Measurements from ENCODE around the gene KIF5A.
A peak's percentile ranks its signal among the peaks of the same experiment; 100 is the strongest.
"Not testable (repeated sequence)": the region's sequence is repeated elsewhere in the genome, so short reads cannot be mapped to it uniquely, and the experiment has no call there.

Gene KIF5A

GRCh38 chr12:57514720-57515407 lies 35.0 kb upstream of the KIF5A start:
- no peak overlapping the region for H3K4me3 ChIP-seq (ENCODE audit: low read depth, low read length)
- no peaks in the 10 kb centered on the region for H3K9me3 ChIP-seq (ENCODE audit: control insufficient read depth, insufficient read depth, low read length)
- H3K9ac ChIP-seq (ENCODE audit: low read depth, low read length) = no peak overlapping the region
- no peaks in the 10 kb centered on the region for H3K27me3 ChIP-seq (ENCODE audit: control insufficient read depth, insufficient read depth, low read length)
- peaks cover 72% of the 10 kb centered on the region for H3K36me3 ChIP-seq (ENCODE audit: control insufficient read depth, insufficient read depth, low read length)
- H3K4me1 ChIP-seq (ENCODE audit: control insufficient read depth, insufficient read depth, low read length) = peaks cover 5% of the 10 kb centered on the region

- peaks cover 69% of the 10 kb centered on the region for H3K36me3 ChIP-seq (ENCODE audit: control insufficient read depth, insufficient read depth, low read length)
- no peaks in the 10 kb centered on the region for H3K9me3 ChIP-seq (ENCODE audit: control insufficient read depth, insufficient read depth, low read length)
- H3K9ac ChIP-seq (ENCODE audit: low read depth, low read length) = no peak overlapping the region
- H3K4me3 ChIP-seq (ENCODE audit: low read depth, low read length) = no peak overlapping the region
- H3K4me1 ChIP-seq (ENCODE audit: control insufficient read depth, insufficient read depth, low read length) = peaks cover 5% of the 10 kb centered on the region
- no peaks in the 10 kb centered on the region for H3K27me3 ChIP-seq (ENCODE audit: control insufficient read depth, insufficient read depth, low read length)
Measured at GRCh38 chr12:57515408-57515933, 34.4 kb upstream of the KIF5A start.

GRCh38 chr12:57515934-57516541 lies 33.8 kb upstream of the KIF5A start:
- H3K9ac ChIP-seq (ENCODE audit: low read depth, low read length) = no peak overlapping the region
- H3K27me3 ChIP-seq (ENCODE audit: control insufficient read depth, insufficient read depth, low read length) = no peaks in the 10 kb centered on the region
- peaks cover 5% of the 10 kb centered on the region for H3K4me1 ChIP-seq (ENCODE audit: control insufficient read depth, insufficient read depth, low read length)
- peaks cover 66% of the 10 kb centered on the region for H3K36me3 ChIP-seq (ENCODE audit: control insufficient read depth, insufficient read depth, low read length)
- no peak overlapping the region for H3K4me3 ChIP-seq (ENCODE audit: low read depth, low read length)
- H3K9me3 ChIP-seq (ENCODE audit: control insufficient read depth, insufficient read depth, low read length) = no peaks in the 10 kb centered on the region

- Histone ChIP-seq H3K9ac (ENCODE audit: low read depth, low read length) (no peak overlapping the region), H3K4me1 (ENCODE audit: control insufficient read depth, insufficient read depth, low read length) (peaks cover 5% of the 10 kb centered on the region), H3K4me3 (ENCODE audit: low read depth, low read length) (no peak overlapping the region), H3K9me3 (ENCODE audit: control insufficient read depth, insufficient read depth, low read length) (no peaks in the 10 kb centered on the region), H3K27me3 (ENCODE audit: control insufficient read depth, insufficient read depth, low read length) (no peaks in the 10 kb centered on the region), H3K36me3 (ENCODE audit: control insufficient read depth, insufficient read depth, low read length) (peaks cover 59% of the 10 kb centered on the region)
Measured at GRCh38 chr12:57516617-57517153, 33.2 kb upstream of the KIF5A start.

GRCh38 chr12:57517187-57517586 lies 32.7 kb upstream of the KIF5A start:
- H3K4me1 ChIP-seq (ENCODE audit: control insufficient read depth, insufficient read depth, low read length) = peaks cover 5% of the 10 kb centered on the region
- H3K9ac ChIP-seq (ENCODE audit: low read depth, low read length) = no peak overlapping the region
- H3K4me3 ChIP-seq (ENCODE audit: low read depth, low read length) = no peak overlapping the region
- H3K9me3 ChIP-seq (ENCODE audit: control insufficient read depth, insufficient read depth, low read length) = no peaks in the 10 kb centered on the region
- H3K36me3 ChIP-seq (ENCODE audit: control insufficient read depth, insufficient read depth, low read length) = peaks cover 54% of the 10 kb centered on the region
- no peaks in the 10 kb centered on the region for H3K27me3 ChIP-seq (ENCODE audit: control insufficient read depth, insufficient read depth, low read length)

- not testable (repeated sequence) for H3K9me3 ChIP-seq (ENCODE audit: control insufficient read depth, insufficient read depth, low read length); H3K27me3 ChIP-seq (ENCODE audit: control insufficient read depth, insufficient read depth, low read length); H3K4me1 ChIP-seq (ENCODE audit: control insufficient read depth, insufficient read depth, low read length); H3K9ac ChIP-seq (ENCODE audit: low read depth, low read length)
- peaks cover 49% of the 10 kb centered on the region for H3K36me3 ChIP-seq (ENCODE audit: control insufficient read depth, insufficient read depth, low read length)
- peak overlapping the region; percentile 97 for H3K4me3 ChIP-seq (ENCODE audit: low read depth, low read length)
Measured at GRCh38 chr12:57517718-57518117, 32.1 kb upstream of the KIF5A start.

GRCh38 chr12:57518176-57518919 lies 31.5 kb upstream of the KIF5A start:
- no peak overlapping the region for H3K9ac ChIP-seq (ENCODE audit: low read depth, low read length)
- H3K36me3 ChIP-seq (ENCODE audit: control insufficient read depth, insufficient read depth, low read length) = peaks cover 43% of the 10 kb centered on the region

GRCh38 chr12:57518920-57519795 lies 30.7 kb upstream of the KIF5A start:
- peak overlapping the region; percentile 98 for H3K9ac ChIP-seq (ENCODE audit: low read depth, low read length)
- H3K4me1 ChIP-seq (ENCODE audit: control insufficient read depth, insufficient read depth, low read length) = peaks cover 12% of the 10 kb centered on the region
- H3K36me3 ChIP-seq (ENCODE audit: control insufficient read depth, insufficient read depth, low read length) = peaks cover 39% of the 10 kb centered on the region
- H3K9me3 ChIP-seq (ENCODE audit: control insufficient read depth, insufficient read depth, low read length) = no peaks in the 10 kb centered on the region
- peak overlapping the region; percentile 97 for H3K4me3 ChIP-seq (ENCODE audit: low read depth, low read length)
- no peaks in the 10 kb centered on the region for H3K27me3 ChIP-seq (ENCODE audit: control insufficient read depth, insufficient read depth, low read length)

More at GRCh38 chr12:57518176-57518919, 31.5 kb upstream of the KIF5A start:
- H3K27me3 ChIP-seq (ENCODE audit: control insufficient read depth, insufficient read depth, low read length) = no peaks in the 10 kb centered on the region
- H3K4me1 ChIP-seq (ENCODE audit: control insufficient read depth, insufficient read depth, low read length) = peaks cover 5% of the 10 kb centered on the region
- peak overlapping the region; percentile 97 for H3K4me3 ChIP-seq (ENCODE audit: low read depth, low read length)
- no peaks in the 10 kb centered on the region for H3K9me3 ChIP-seq (ENCODE audit: control insufficient read depth, insufficient read depth, low read length)

- peak overlapping the region; percentile 98 for H3K9ac ChIP-seq (ENCODE audit: low read depth, low read length)
- H3K4me3 ChIP-seq (ENCODE audit: low read depth, low read length) = peak overlapping the region; percentile 97
- peaks cover 33% of the 10 kb centered on the region for H3K36me3 ChIP-seq (ENCODE audit: control insufficient read depth, insufficient read depth, low read length)
- no peaks in the 10 kb centered on the region for H3K27me3 ChIP-seq (ENCODE audit: control insufficient read depth, insufficient read depth, low read length)
- H3K4me1 ChIP-seq (ENCODE audit: control insufficient read depth, insufficient read depth, low read length) = peaks cover 13% of the 10 kb centered on the region
- H3K9me3 ChIP-seq (ENCODE audit: control insufficient read depth, insufficient read depth, low read length) = no peaks in the 10 kb centered on the region
Measured at GRCh38 chr12:57519796-57520052, 30.1 kb upstream of the KIF5A start.

GRCh38 chr12:57520053-57520818 lies 29.6 kb upstream of the KIF5A start, which contains the start of gene DDIT3:
Gene DDIT3 (minus strand): TSS chr12:57520514. CDS start chr12:57517406, 3,108 bp downstream.
- H3K4me3 ChIP-seq (ENCODE audit: low read depth, low read length) = peak within 1 kb of the TSS; percentile 97
- H3K36me3 ChIP-seq (ENCODE audit: control insufficient read depth, insufficient read depth, low read length) = peaks cover 28% of the 10 kb centered on the region
- no peaks in the 10 kb centered on the region for H3K27me3 ChIP-seq (ENCODE audit: control insufficient read depth, insufficient read depth, low read length)
- H3K4me1 ChIP-seq (ENCODE audit: control insufficient read depth, insufficient read depth, low read length) = peaks cover 13% of the 10 kb centered on the region
- peak within 1 kb of the TSS; percentile 98 for H3K9ac ChIP-seq (ENCODE audit: low read depth, low read length)
- H3K9me3 ChIP-seq (ENCODE audit: control insufficient read depth, insufficient read depth, low read length) = no peaks in the 10 kb centered on the region
